Stimulated activated naive CD8-positive, alpha-beta T cell treated with anti-CD3 and anti-CD28 coated beads, Interleukin-15, Interleukin-2, amounts not matched to agents 100 ng/mL and 50 ng/mL, for 24 hours (primary cell): Measurements from ENCODE around the gene CAMSAP1.

ENCODE experiments used
- H3K27ac Mint-ChIP-seq: one replicate; pipeline ENCODE4 v1.8.0; 2021; ENCODE audit warnings: mild to moderate bottlenecking, mixed read lengths
- H3K27me3 Mint-ChIP-seq: one replicate; pipeline ENCODE4 v1.8.0; 2021; ENCODE audit warnings: mixed read lengths
- H3K36me3 Mint-ChIP-seq: one replicate; pipeline ENCODE4 v1.8.0; 2021; ENCODE audit warnings: low read depth, mixed read lengths
- H3K4me1 Mint-ChIP-seq: one replicate; pipeline ENCODE4 v1.8.0; 2021; ENCODE audit warnings: low read depth, mixed read lengths
- H3K4me3 Mint-ChIP-seq: one replicate; pipeline ENCODE4 v1.8.0; 2021; ENCODE audit warnings: mild to moderate bottlenecking, mixed read lengths
- H3K9me3 Mint-ChIP-seq: one replicate; pipeline ENCODE4 v1.8.0; 2021; ENCODE audit warnings: mixed read lengths

Gene CAMSAP1

GRCh38 chr9:135804581-135805421 is 102.5 kb downstream of the CAMSAP1 start:
- Mint-ChIP-seq H3K36me3 (peaks cover 2% of the 10 kb centered on the region), H3K27me3 (no peaks in the 10 kb centered on the region), H3K4me1 (peaks cover 6% of the 10 kb centered on the region), H3K9me3 (no peaks in the 10 kb centered on the region), H3K4me3 (no peak overlapping the region), H3K27ac (no peak overlapping the region)

- Mint-ChIP-seq H3K27me3 (no peaks in the 10 kb centered on the region), H3K9me3 (no peaks in the 10 kb centered on the region), H3K4me3 (no peak overlapping the region), H3K4me1 (peaks cover 6% of the 10 kb centered on the region), H3K36me3 (no peaks in the 10 kb centered on the region), H3K27ac (no peak overlapping the region)
These were observed 103.9 kb downstream of the CAMSAP1 start for GRCh38 chr9:135803441-135803840.

GRCh38 chr9:135802876-135803419 is 104.4 kb downstream of the CAMSAP1 start:
- Mint-ChIP-seq H3K36me3 (no peaks in the 10 kb centered on the region), H3K27me3 (no peaks in the 10 kb centered on the region), H3K4me3 (no peak overlapping the region), H3K4me1 (peaks cover 6% of the 10 kb centered on the region), H3K9me3 (no peaks in the 10 kb centered on the region), H3K27ac (no peak overlapping the region)

GRCh38 chr9:135801070-135801469 is 106.3 kb downstream of the CAMSAP1 start:
- no peak overlapping the region for H3K27ac Mint-ChIP-seq
- H3K4me1 Mint-ChIP-seq: peaks cover 5% of the 10 kb centered on the region
- no peaks in the 10 kb centered on the region for H3K9me3 Mint-ChIP-seq
- no peaks in the 10 kb centered on the region for H3K36me3 Mint-ChIP-seq
- H3K27me3 Mint-ChIP-seq: no peaks in the 10 kb centered on the region
- no peak overlapping the region for H3K4me3 Mint-ChIP-seq

- Mint-ChIP-seq H3K4me3 (no peak overlapping the region), H3K27ac (no peak overlapping the region), H3K9me3 (no peaks in the 10 kb centered on the region), H3K4me1 (no peaks in the 10 kb centered on the region), H3K36me3 (no peaks in the 10 kb centered on the region), H3K27me3 (no peaks in the 10 kb centered on the region)
These were observed 108.1 kb downstream of the CAMSAP1 start for GRCh38 chr9:135799261-135799660.

- H3K9me3 Mint-ChIP-seq: no peaks in the 10 kb centered on the region
- no peak overlapping the region for H3K4me3 Mint-ChIP-seq
- H3K36me3 Mint-ChIP-seq: no peaks in the 10 kb centered on the region
- H3K27ac Mint-ChIP-seq: no peak overlapping the region
- H3K4me1 Mint-ChIP-seq: no peaks in the 10 kb centered on the region
- no peaks in the 10 kb centered on the region for H3K27me3 Mint-ChIP-seq
These were observed 109.1 kb downstream of the CAMSAP1 start for GRCh38 chr9:135798263-135798585.

- no peaks in the 10 kb centered on the region for H3K4me1 Mint-ChIP-seq
- no peaks in the 10 kb centered on the region for H3K9me3 Mint-ChIP-seq
- no peak overlapping the region for H3K4me3 Mint-ChIP-seq
- H3K27me3 Mint-ChIP-seq: no peaks in the 10 kb centered on the region
- no peak overlapping the region for H3K27ac Mint-ChIP-seq
- no peaks in the 10 kb centered on the region for H3K36me3 Mint-ChIP-seq
These were observed 109.7 kb downstream of the CAMSAP1 start for GRCh38 chr9:135797507-135798262.

- H3K4me1 Mint-ChIP-seq: no peaks in the 10 kb centered on the region
- no peaks in the 10 kb centered on the region for H3K36me3 Mint-ChIP-seq
- no peak overlapping the region for H3K27ac Mint-ChIP-seq
- no peaks in the 10 kb centered on the region for H3K27me3 Mint-ChIP-seq
- no peaks in the 10 kb centered on the region for H3K9me3 Mint-ChIP-seq
- H3K4me3 Mint-ChIP-seq: no peak overlapping the region
These were observed 110.4 kb downstream of the CAMSAP1 start for GRCh38 chr9:135796784-135797485.

- no peaks in the 10 kb centered on the region for H3K27me3 Mint-ChIP-seq
- H3K4me1 Mint-ChIP-seq: no peaks in the 10 kb centered on the region
- no peak overlapping the region for H3K4me3 Mint-ChIP-seq
- no peaks in the 10 kb centered on the region for H3K36me3 Mint-ChIP-seq
- H3K9me3 Mint-ChIP-seq: no peaks in the 10 kb centered on the region
- H3K27ac Mint-ChIP-seq: no peak overlapping the region
These were observed 112.0 kb downstream of the CAMSAP1 start for GRCh38 chr9:135795391-135795790.

GRCh38 chr9:135794361-135794885 is 112.9 kb downstream of the CAMSAP1 start:
- H3K4me1 Mint-ChIP-seq: no peaks in the 10 kb centered on the region

GRCh38 chr9:135794057-135794335 is 113.3 kb downstream of the CAMSAP1 start:
- no peaks in the 10 kb centered on the region for H3K27me3 Mint-ChIP-seq
- H3K9me3 Mint-ChIP-seq: no peaks in the 10 kb centered on the region
- H3K27ac Mint-ChIP-seq: no peak overlapping the region
- no peaks in the 10 kb centered on the region for H3K4me1 Mint-ChIP-seq
- H3K36me3 Mint-ChIP-seq: no peaks in the 10 kb centered on the region
- H3K4me3 Mint-ChIP-seq: no peak overlapping the region

More at GRCh38 chr9:135794361-135794885, 112.9 kb downstream of the CAMSAP1 start:
- no peak overlapping the region for H3K27ac Mint-ChIP-seq
- H3K27me3 Mint-ChIP-seq: no peaks in the 10 kb centered on the region
- H3K36me3 Mint-ChIP-seq: no peaks in the 10 kb centered on the region
- no peak overlapping the region for H3K4me3 Mint-ChIP-seq
- no peaks in the 10 kb centered on the region for H3K9me3 Mint-ChIP-seq

GRCh38 chr9:135793221-135794056 is 113.9 kb downstream of the CAMSAP1 start:
- H3K9me3 Mint-ChIP-seq: no peaks in the 10 kb centered on the region
- H3K27ac Mint-ChIP-seq: no peak overlapping the region
- H3K27me3 Mint-ChIP-seq: no peaks in the 10 kb centered on the region
- no peak overlapping the region for H3K4me3 Mint-ChIP-seq
- H3K4me1 Mint-ChIP-seq: no peaks in the 10 kb centered on the region
- no peaks in the 10 kb centered on the region for H3K36me3 Mint-ChIP-seq

- Mint-ChIP-seq H3K27ac (no peak overlapping the region), H3K27me3 (no peaks in the 10 kb centered on the region), H3K9me3 (no peaks in the 10 kb centered on the region), H3K4me3 (no peak overlapping the region), H3K4me1 (no peaks in the 10 kb centered on the region), H3K36me3 (no peaks in the 10 kb centered on the region)
These were observed 114.8 kb downstream of the CAMSAP1 start for GRCh38 chr9:135792268-135793128.
